HepG2 (cell line): Measurements from ENCODE around the gene CPM. TPM values are rescaled to one million over a fixed set of nuclear protein-coding genes. Genes with fewer than 3 reads are reported as not detected.

ENCODE experiments used
- BATF2 ChIP-seq: sonication (generic); formaldehyde crosslinking; IDR thresholded peaks from 2 replicates; pipeline ENCODE4 v1.8.0; 2022; ENCODE audit warnings: mild to moderate bottlenecking, missing genetic modification reagents, moderate library complexity
- HNRNPLL ChIP-seq: fragments of 200-400 bp; formaldehyde crosslinking; IDR thresholded peaks from 2 replicates; pipeline ENCODE4 v1.6.1; 2017; ENCODE audit warnings: mild to moderate bottlenecking, low read depth, low read length; ENCODE audit not compliant: poor library complexity, severe bottlenecking
- HNRNPUL1 ChIP-seq: fragments of 200-400 bp; formaldehyde crosslinking; IDR thresholded peaks from 2 replicates; pipeline ENCODE4 v1.6.1; 2017; ENCODE audit warnings: low read depth, mild to moderate bottlenecking, low read length, moderate library complexity
- JUNB ChIP-seq: sonication (generic); formaldehyde crosslinking; IDR thresholded peaks from 2 replicates; pipeline ENCODE4 v1.8.0; 2022; ENCODE audit warnings: missing genetic modification reagents, mild to moderate bottlenecking, borderline replicate concordance
- NFYC ChIP-seq: IDR thresholded peaks from 2 replicates; pipeline ENCODE4 v1.6.1; 2016; ENCODE audit warnings: missing genetic modification reagents, missing compliant biosample characterization
- TGIF2 ChIP-seq: IDR thresholded peaks from 2 replicates; pipeline ENCODE4 v1.6.1; 2016; ENCODE audit warnings: control low read depth, missing compliant biosample characterization
- ZBTB4 ChIP-seq: sonication (generic); formaldehyde crosslinking; IDR thresholded peaks from 2 replicates; pipeline ENCODE4 v1.4.0; 2020; ENCODE audit warnings: missing genetic modification reagents, mild to moderate bottlenecking, borderline replicate concordance
- ZFP36L2 ChIP-seq: sonication (generic); formaldehyde crosslinking; IDR thresholded peaks from 2 replicates; pipeline ENCODE4 v1.4.0; 2020; ENCODE audit warnings: missing genetic modification reagents
- ZNF263 ChIP-seq: sonication (generic); formaldehyde crosslinking; IDR thresholded peaks from 2 replicates; pipeline ENCODE4 v1.4.0; 2020; ENCODE audit warnings: missing genetic modification reagents
- ZNF264 ChIP-seq: sonication (generic); formaldehyde crosslinking; IDR thresholded peaks from 2 replicates; pipeline ENCODE4 v1.4.0; 2020; ENCODE audit warnings: missing genetic modification reagents
- ZNF280B ChIP-seq: sonication (generic); formaldehyde crosslinking; IDR thresholded peaks from 2 replicates; pipeline ENCODE4 v1.5.0; 2020; ENCODE audit warnings: missing genetic modification reagents, mild to moderate bottlenecking, borderline replicate concordance
- ZNF510 ChIP-seq: sonication (generic); formaldehyde crosslinking; IDR thresholded peaks from 2 replicates; pipeline ENCODE4 v1.4.0; 2020; ENCODE audit warnings: low read depth, mild to moderate bottlenecking, missing genetic modification reagents
- ZNF552 ChIP-seq: sonication (generic); formaldehyde crosslinking; IDR thresholded peaks from 2 replicates; pipeline ENCODE4 v1.9.0; 2022; ENCODE audit warnings: missing genetic modification reagents, mild to moderate bottlenecking, borderline replicate concordance
- ZNF577 ChIP-seq: sonication (generic); formaldehyde crosslinking; IDR thresholded peaks from 2 replicates; pipeline ENCODE4 v1.4.0; 2020; ENCODE audit warnings: mild to moderate bottlenecking, low read depth, missing genetic modification reagents, borderline replicate concordance
- polyA plus RNA-seq, 8 experiments: library from polyadenylated mRNA; depleted of rRNA in 3 of 8; stranded (reverse) in 7 of 8; unstranded in 1 of 8; fragments of >200 nt; fragmentation: Illumina TruSeq in 4 of 8; extraction: Trizol in 4 of 8; gene quantifications; 2 replicates each; pipeline versions ENCODE4 v1.2.1 to v1.2.3, GENCODE V29; 2011 to 2016; ENCODE audit warnings: low read depth in 4 of 8, missing spikeins in 1 of 8, mixed read lengths in 1 of 8; ENCODE audit not compliant: insufficient read depth in 1 of 8
- total RNA-seq, 5 experiments: library from RNA; depleted of rRNA; stranded (reverse); fragments of >200 nt; fragmentation: Illumina TruSeq; extraction: Trizol; gene quantifications; 2 replicates each; pipeline ENCODE4 v1.2.3, GENCODE V29; 2016; ENCODE audit warnings: low read depth in 1 of 5
- TF ChIP-seq, protein P1 (sequence below): sonication (generic); formaldehyde crosslinking; IDR thresholded peaks from 2 replicates; pipeline ENCODE4 v1.9.0; 2021; ENCODE audit warnings: missing genetic modification reagents, borderline replicate concordance
- TF ChIP-seq, protein P2 (sequence below): sonication (generic); formaldehyde crosslinking; IDR thresholded peaks from 2 replicates; pipeline ENCODE4 v1.5.1; 2020; ENCODE audit warnings: mild to moderate bottlenecking, missing genetic modification reagents

CPM gene
- total and polyA plus RNA-seq, 2 of the 13 experiments (the other 11 are each of a cell fraction or from before 2014, with no cell fraction given): not detected

- TF ChIP-seq HNRNPLL (peak; percentile 79), HNRNPUL1 (no peak), TGIF2 (CRISPR knock-in tag) (peak; percentile 89), NFYC (no peak; the same call in 1 of the 2 replicates), ZNF263 (CRISPR knock-in tag) (0 out of 2 replicates have a peak, but pooled peaks have one; percentile 22), ZFP36L2 (CRISPR knock-in tag) (no peak), ZBTB4 (CRISPR knock-in tag) (0 out of 2 replicates have a peak, but pooled peaks have one; percentile 55), ZNF264 (CRISPR knock-in tag) (0 out of 2 replicates have a peak, but pooled peaks have one; percentile 12), ZNF577 (no peak), ZNF510 (peak; percentile 95; the same call in 1 of the 2 replicates), ZNF280B (CRISPR knock-in tag) (peak; percentile 79), JUNB (CRISPR knock-in tag) (peak; percentile 70; the same call in 1 of the 2 replicates), BATF2 (no peak), ZNF552 (CRISPR knock-in tag) (no peak)
- TF ChIP-seq, protein P1, sequence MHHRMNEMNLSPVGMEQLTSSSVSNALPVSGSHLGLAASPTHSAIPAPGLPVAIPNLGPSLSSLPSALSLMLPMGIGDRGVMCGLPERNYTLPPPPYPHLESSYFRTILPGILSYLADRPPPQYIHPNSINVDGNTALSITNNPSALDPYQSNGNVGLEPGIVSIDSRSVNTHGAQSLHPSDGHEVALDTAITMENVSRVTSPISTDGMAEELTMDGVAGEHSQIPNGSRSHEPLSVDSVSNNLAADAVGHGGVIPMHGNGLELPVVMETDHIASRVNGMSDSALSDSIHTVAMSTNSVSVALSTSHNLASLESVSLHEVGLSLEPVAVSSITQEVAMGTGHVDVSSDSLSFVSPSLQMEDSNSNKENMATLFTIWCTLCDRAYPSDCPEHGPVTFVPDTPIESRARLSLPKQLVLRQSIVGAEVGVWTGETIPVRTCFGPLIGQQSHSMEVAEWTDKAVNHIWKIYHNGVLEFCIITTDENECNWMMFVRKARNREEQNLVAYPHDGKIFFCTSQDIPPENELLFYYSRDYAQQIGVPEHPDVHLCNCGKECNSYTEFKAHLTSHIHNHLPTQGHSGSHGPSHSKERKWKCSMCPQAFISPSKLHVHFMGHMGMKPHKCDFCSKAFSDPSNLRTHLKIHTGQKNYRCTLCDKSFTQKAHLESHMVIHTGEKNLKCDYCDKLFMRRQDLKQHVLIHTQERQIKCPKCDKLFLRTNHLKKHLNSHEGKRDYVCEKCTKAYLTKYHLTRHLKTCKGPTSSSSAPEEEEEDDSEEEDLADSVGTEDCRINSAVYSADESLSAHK (CRISPR knock-in tag): no peak
- TF ChIP-seq, protein P2, sequence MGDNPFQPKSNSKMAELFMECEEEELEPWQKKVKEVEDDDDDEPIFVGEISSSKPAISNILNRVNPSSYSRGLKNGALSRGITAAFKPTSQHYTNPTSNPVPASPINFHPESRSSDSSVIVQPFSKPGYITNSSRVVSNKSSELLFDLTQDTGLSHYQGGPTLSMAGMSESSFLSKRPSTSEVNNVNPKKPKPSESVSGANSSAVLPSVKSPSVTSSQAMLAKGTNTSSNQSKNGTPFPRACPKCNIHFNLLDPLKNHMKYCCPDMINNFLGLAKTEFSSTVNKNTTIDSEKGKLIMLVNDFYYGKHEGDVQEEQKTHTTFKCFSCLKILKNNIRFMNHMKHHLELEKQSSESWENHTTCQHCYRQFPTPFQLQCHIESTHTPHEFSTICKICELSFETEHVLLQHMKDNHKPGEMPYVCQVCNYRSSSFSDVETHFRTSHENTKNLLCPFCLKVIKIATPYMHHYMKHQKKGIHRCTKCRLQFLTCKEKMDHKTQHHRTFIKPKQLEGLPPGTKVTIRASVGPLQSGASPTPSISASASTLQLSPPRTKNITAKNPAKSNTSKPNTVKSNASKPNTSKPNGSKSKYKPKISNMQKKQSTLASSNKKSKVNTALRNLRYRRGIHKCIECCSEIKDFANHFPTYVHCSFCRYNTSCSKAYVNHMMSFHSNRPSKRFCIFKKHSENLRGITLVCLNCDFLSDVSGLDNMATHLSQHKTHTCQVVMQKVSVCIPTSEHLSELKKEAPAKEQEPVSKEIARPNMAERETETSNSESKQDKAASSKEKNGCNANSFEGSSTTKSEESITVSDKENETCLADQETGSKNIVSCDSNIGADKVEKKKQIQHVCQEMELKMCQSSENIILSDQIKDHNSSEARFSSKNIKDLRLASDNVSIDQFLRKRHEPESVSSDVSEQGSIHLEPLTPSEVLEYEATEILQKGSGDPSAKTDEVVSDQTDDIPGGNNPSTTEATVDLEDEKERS: peak; percentile 91
Observed at GRCh38 chr12:68804657-68805591, 128.0 kb downstream of the CPM start (continued).
